Stimulated activated CD4-positive, alpha-beta T cell treated with anti-CD3 and anti-CD28 coated beads, Interleukin-4, amount 100 ng/mL, for 48 hours (primary cell): ENCODE data around the gene SMYD4.

Experiments
- DNase-seq, 2 donors: peaks; one replicate each; pipeline ENCODE4 v3.0.0-alpha.2; 2020; ENCODE audit warnings: low read depth in 2 of 2

Gene SMYD4

DNA sequence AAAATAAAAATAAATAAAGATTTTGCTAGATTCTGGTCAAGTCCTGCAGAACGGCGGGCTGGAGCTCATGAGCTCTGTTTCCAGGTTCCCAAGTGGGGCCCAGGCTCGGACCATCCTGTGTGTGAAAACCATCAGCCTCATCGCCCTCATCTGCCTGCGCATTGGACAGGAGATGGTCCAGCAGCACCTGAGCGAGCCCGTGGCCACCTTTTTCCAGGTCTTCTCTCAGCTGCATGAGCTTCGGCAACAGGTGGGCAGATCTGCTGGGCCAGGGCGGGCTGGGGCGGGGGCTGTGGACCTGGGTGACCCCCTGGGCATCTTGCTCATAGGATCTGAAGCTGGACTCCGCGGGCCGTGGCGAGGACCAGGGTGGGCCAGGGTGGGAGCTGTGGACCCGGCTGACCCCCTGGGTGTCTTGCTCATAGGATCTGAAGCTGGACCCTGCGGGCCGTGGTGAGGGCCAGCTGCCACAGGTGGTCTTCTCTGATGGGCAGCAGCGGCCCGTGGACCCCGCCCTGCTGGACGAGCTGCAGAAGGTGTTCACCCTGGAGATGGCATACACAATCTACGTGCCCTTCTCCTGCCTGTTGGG is 97.4 kb downstream of the SMYD4 start:
- DNase-seq: no peak

GRCh38 chr17:1731194-1731506 is 98.6 kb downstream of the SMYD4 start:
- DNase-seq: no peak

GRCh38 chr17:1730326-1731193 is 99.1 kb downstream of the SMYD4 start:
- no peak for DNase-seq

GRCh38 chr17:1729966-1730325 is 99.8 kb downstream of the SMYD4 start:
- DNase-seq: no peak
